Subcutaneous adipose tissue (tissue), 4 donors: ENCODE measurements around the gene MGLL. TPM values are rescaled to one million over a fixed set of nuclear protein-coding genes. Genes with fewer than 3 reads are reported as not detected.

ENCODE experiments used
- total RNA-seq, 4 donors: library from RNA; depleted of rRNA; stranded (reverse); fragments of >200 nt; gene quantifications; one replicate each; pipeline ENCODE4 v1.1.0, GENCODE V29; 2016
- TF ChIP-seq, protein P1 (sequence below): fragments of 450-650 bp; IDR thresholded peaks from one replicate; pipeline ENCODE4 v1.5.1; 2016; ENCODE audit warnings: low read depth, mild to moderate bottlenecking, control low read depth, antibody characterized with exemption, moderate library complexity

The MGLL gene
- total RNA-seq, 4 donors from 2014 or later = 83.9 to 292 (median 110) TPM

DNA sequence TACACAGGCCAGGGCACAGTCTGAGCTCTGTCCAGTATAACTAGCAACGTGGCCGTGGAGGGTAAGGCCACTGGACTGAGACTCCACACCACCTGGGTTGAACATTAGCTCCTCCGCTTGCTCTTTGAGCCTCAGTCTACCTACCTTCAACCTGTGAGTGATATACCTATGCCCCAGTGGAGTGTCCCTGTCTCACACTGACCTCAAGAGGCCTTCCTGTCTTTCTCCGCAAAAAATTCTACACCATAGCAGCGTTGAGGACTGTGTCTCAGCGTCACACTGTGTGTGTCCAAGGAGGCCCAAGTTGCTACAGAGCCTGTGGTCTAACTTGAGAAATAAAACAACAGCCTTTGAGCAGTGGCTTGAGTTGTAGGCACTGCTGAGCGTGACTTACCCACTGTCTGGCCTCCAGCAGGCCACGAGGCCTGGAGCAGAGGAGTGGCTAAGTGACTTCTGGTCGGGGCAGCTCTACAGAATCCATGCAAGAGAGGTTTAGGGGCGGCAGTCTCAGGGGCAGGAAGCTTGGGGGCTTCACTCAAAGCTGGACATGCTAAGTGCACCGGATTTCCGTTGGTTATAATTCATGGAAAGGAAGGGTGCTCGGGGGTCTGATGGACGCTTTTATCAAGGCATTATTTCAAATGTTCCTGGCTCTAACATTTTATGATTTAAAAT, 2.0 kb upstream of the MGLL start:
- TF ChIP-seq, protein P1, sequence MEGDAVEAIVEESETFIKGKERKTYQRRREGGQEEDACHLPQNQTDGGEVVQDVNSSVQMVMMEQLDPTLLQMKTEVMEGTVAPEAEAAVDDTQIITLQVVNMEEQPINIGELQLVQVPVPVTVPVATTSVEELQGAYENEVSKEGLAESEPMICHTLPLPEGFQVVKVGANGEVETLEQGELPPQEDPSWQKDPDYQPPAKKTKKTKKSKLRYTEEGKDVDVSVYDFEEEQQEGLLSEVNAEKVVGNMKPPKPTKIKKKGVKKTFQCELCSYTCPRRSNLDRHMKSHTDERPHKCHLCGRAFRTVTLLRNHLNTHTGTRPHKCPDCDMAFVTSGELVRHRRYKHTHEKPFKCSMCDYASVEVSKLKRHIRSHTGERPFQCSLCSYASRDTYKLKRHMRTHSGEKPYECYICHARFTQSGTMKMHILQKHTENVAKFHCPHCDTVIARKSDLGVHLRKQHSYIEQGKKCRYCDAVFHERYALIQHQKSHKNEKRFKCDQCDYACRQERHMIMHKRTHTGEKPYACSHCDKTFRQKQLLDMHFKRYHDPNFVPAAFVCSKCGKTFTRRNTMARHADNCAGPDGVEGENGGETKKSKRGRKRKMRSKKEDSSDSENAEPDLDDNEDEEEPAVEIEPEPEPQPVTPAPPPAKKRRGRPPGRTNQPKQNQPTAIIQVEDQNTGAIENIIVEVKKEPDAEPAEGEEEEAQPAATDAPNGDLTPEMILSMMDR = no peak

DNA sequence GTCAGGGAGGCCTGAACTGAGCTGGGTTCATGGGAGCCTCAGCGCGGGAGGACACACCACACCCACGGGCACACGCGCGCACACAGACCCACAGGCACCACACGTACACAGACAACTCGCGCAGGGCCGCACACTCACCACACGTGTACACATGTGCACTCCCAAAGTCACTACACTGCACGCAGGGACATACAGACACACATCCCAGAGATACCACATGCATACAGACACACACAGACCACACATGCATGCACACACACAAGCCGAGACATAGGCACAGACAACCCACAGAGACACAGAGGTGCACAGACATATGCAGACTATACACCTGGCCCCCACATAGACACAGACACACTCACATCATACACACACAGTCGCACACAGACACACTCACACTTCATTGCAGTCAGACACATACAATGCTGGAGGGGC, 1.1 kb upstream of the MGLL start:
- TF ChIP-seq, protein P1 = no peak

DNA sequence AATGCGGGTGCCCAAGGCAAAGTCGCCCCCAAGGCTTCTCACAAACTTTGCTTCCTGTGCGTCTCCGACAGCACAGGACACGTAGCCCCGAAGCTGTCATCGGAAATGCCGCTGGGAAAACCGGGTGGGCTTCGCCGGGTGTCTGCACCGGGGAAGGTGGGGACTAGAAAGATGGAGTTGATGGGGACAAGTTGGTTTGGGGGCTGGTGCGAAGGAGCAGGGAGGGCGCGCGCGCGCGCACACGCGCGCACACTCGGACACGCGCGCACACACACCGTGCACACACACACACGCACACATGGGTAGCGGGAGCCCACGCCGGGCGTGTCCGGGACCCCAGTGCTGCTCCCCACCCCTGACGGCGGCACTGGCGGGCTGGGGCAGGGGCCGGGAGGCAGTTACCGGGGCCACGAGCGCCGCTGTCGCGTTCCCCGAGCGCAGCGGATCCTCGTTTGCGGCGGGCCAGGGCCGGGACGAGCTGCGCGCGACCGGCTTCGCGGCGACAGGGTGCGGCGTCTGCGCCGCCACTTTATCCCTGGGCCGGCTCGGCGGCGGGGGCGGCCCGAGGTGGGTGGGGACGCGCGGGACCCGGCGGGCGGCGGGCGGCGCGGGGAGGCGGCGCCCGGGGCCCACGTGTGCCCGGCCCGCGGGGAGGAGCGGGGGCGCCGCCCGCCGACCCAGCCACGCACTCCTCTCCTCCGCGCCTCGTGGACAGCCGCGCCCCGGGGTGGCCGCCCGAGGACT, 539 bp upstream of the MGLL start:
- TF ChIP-seq, protein P1 = no peak

DNA sequence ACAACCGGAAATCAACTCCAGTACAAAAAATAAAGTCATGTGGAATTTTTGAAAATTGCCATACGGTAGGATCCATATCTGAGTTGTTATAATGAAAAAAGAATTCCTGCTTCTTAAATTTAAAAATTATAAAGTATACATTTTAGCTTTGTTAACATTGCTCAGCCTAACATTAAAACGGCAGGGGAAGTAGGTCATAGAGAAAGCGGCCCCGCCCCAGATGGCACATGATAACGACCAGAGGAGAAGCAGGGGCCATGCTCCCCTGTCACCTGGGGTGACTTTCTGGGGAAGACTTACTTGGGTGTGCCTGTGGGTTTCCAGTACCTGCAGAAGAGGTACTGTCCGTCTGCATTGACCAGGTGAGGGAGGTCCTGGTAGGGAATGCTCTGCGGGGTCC, 921 bp downstream of the MGLL start:
- TF ChIP-seq, protein P1 = no peak

DNA sequence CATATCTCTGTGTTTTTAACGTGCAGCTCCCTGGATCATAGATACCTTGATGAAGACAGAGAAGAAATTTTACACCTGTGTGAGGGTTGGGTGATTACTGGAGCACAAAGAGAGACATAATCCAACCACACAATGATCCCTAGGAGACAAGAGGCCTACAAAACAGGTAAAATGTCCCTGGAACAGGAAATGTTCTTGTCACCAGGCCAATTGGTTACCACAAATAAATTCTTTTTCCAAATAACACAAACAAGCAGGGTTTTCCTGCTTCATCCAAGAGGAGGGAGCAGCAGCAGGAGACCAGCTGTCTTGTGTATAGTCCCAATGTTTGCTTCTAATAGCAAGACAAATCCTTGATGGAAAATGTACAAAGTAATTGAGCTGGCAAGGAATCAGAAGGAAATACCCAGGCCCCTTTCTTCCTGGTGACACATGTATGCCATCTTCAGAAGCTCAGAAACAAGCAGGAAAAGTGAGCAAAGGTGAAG, 1.4 kb downstream of the MGLL start:
- TF ChIP-seq, protein P1 = no peak

DNA sequence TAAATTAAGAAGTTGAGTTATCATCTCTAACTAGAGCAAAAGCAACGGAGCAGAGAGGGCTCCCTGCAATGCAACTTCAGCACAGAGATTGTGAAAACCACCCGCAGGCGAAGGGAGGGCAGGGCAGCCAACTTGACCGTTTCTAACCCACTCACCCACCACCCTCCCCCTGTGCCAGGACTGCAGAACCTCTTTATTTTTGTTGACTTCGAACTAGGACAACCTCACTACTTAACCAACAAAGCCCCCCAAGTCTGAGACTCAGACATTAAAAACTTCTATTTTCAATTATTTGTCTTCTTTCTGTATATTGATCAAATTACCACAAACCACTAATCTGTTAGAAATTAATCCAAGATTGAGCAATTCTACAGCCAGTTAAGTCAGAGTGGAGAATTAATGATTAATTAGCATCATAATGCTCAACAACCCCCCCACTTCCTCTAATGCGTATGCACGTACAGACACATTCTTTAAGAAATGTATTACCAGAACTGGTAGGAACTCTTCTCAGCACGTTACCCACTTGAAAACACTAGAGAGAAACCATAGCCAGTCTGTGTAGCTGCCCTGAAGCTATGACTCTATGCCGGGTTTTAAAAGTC, 2.0 kb downstream of the MGLL start:
- TF ChIP-seq, protein P1 = no peak

DNA sequence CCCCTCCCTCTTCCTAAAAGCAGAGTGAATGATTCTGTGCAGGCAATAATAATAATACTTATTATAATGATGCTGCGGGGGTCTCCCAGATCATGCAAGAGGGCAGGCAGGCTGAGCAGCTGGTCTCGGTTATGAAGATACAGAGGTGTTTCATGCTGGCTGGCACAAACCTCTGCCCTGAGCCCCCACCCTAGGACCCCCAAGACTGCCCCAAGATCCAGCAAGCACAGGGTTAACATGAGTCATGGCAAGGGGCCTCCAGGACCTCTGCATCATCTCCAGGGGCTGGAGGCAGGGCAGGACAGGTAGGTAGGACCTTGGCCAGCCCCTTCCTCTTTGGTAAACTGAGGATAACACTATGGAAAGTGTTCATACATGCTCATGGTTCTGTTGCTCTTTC, 2.7 kb downstream of the MGLL start:
- TF ChIP-seq, protein P1 = no peak
